ENCODE measurements around the gene PIEZO1. TPM values are rescaled to one million over a fixed set of nuclear protein-coding genes. Genes with fewer than 3 reads are reported as not detected.

PIEZO1 gene
- total RNA-seq, 1 experiment from 2014 or later: 138 TPM

DNA sequence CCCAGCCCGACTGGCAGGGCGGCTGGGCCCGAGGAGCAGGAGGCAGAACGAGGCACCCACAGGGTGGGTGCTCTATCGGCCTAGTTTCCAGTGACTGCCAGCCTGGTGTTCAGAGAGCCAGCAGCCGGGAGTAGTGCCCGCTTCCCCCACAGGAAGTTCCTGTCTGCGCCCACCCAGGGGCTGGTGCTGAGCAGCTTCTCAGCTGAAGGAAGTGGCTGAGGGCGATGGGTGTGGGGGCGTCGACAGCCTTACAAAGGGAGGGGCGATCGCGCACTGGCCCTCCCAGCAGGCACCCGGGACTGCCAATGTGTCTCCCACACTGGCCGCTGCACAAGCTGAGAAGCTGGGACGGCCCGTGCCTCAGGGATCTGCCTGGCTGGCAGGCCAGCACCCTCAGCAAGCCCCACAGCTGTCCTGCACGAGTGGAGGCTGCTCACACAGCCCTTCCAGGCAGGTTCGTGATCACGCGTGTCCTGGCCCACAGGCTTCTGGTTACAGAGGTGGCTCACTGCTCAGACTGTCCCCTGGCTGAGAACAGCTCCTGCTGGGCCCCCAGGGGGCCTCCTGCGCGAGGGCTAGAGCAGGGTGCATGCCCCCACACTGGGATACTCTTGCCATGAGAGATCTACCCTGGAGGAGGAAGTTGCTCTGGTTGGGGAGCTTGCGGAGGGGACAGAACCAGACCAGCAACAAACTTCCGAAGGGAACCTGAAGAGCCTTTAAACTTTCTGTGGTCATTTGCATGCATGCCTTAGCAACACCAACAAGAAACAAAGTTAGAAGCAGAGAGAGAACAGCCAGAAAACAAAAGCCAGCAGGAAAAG, 81.3 kb downstream of the PIEZO1 start:
- DNase-seq (ENCODE audit: low read depth): no peak

DNA sequence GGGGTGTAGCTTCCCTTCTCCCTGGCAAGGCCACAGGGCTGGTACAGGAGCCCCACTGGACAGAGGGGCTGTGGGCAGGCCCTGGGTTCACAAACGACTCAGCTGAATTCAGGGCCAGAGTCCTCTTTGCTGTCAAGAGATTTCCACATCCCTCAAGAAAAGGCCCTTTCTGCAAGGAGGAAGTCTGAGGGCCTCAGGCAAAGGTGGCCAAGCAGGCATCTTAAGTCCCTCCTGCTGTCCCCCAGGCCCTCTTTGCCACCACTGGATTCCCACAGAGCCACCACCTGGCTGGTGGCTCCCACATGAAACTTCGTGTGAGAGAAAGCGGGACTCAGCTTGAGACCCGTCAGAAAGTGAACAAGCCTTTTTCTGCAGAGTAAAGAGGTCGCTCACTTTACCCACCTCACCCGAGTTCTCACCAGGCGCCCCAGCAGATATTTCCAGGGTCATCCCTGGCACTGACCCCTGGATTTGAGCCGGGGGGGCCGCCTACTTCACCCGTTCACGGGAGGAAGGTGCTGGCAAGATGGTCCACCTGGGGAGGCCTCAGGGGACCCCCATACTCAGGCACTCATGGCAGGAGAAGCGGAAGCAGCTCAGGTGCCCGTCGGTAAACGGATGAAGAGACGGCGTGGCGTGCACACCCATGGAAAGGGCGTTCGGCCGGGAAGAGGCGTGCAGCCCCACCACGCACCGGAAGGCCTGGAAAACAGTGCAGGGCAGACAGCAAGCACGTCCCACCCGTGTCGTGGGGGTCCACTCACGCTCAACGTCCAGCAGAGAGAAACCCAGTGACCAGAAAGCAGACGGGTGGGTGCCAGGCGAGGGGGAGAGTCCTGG, 82.4 kb downstream of the PIEZO1 start:
- no peak for DNase-seq (ENCODE audit: low read depth)

DNA sequence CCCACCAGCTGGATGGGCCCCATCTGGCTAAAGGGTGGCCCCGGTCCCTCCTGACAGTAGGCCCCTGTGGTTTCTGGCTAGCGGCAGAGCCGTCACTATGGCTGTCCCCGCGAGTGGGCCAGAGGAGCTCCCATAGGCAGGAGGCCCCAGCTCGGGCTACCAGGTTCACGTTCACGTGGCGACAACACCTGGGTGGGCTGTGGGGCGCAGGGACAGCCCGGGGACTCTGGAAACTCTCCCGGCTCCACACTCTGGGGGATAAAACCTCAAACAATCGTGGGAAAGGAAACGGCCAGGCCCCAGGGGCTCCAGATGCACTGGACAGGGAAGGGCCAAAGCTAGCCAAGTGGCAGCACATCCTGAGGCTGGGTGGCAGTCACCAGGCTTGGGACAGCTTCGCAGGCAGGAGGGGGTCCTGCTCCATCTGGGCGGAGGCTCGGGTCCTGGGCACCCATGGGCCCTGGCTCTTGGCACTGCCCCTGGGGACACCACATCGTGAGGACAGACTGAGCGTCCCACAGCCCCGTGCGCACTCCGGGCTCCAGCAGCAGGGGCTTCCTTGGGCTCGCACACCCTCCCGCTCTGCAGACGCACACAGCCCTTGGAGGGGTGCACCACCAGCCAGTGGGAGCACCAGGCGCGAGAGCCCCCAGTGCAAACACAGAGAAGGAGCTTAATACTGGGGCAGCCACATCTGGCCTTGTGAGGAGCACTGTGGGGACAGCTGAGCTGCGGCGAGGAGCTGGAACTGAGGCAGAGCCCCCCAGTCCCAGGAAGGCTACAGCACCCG, 83.2 kb downstream of the PIEZO1 start:
- DNase-seq (ENCODE audit: low read depth): no peak

DNA sequence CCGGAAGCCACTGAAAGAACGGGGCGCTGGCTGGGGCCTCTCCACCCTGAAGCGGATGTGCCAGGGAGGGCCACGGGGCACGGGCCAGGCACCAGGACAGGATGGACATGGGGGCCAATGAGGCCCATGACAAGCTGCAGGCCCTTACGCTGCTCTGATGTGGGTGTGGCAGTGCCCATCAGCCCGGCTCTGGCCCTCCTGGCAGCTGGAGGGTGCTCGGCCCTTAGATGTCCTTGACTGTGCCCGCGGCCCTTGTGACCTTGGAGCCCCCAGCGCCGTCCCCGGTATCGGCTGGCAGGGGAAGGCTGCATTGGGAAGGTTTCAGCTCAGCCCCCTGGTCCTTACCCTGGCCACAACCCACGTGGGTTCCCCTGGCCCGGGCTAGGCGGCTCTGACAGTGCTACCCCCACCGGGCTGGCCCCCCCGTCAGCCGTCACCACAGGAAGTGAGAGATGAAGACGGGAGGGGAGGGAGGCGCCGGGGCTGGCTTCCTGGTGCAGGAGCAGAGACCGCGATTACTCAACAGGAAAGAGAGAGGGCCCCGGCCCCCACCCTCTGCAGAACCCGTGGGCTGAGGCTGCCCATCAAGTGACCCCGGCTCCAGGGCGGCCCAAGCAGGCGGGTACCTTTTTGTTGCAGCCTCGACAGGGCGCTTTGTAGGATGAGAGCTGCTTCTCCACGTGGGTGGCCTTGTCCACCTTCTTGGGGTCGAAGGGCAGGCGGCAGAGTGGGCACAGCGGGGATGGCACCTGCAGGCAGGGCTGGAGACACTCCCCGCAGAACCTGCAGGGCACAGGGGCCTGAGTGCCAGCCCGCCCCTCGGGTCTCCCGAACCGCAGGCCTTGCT, 84.2 kb downstream of the PIEZO1 start:
- peak; percentile 34 for DNase-seq (ENCODE audit: low read depth)

DNA sequence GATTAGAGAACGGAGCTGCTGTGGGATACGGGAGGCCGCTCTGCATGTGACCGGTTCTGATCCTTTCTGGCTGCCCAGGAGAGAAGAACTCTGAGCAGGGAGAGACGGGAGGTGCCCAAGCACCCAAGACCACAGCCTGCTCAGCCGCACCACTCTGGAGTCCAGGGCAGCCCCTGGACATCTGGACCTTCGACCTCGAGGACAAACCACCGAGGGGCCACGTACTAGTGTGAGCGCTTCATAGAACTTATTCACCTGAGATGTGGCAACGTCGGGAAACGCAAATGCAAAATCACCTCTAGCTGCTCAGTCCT, 84.7 kb downstream of the PIEZO1 start:
- DNase-seq (ENCODE audit: low read depth): no peak

DNA sequence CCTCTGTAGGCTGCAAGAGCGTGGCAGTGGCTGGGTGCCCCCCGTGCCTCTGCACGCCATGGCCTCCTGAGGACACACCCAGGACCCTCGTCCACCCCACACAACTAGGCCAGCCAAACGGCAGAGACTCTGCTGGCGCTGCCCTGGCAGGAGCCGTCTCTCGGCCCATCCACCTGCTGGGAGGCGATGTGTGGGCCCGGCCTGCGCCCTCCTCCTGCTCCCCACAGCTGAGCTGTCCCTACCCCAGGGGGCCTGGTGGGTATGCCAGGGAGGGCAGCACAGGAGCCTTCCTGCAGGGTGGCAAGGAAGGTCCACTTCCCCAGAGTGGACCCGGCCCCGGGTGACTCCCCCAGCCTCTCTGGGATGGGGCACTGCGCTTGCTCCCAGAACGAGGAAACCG, 85.8 kb downstream of the PIEZO1 start:
- no peak for DNase-seq (ENCODE audit: low read depth)

DNA sequence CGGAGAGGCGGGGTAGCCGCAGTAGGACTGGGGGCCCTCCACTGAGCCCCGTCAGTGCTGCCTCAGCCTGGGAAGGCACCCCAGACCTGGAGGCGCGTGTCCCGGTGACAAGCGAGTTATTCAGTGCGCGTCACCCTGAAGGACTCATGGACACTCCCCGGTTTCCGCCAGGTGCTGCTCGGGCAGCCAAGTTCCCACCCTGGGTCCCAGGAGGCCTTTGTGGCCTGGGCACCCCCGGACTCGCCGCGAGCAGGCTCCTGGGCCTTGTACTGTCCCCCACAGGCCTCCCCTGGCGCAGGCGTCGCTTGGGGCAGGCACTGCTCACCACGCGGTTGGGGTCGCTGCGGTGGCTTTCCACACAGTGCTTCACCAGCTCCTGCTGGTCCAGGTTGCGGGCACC, 86.4 kb downstream of the PIEZO1 start:
- no peak for DNase-seq (ENCODE audit: low read depth)

DNA sequence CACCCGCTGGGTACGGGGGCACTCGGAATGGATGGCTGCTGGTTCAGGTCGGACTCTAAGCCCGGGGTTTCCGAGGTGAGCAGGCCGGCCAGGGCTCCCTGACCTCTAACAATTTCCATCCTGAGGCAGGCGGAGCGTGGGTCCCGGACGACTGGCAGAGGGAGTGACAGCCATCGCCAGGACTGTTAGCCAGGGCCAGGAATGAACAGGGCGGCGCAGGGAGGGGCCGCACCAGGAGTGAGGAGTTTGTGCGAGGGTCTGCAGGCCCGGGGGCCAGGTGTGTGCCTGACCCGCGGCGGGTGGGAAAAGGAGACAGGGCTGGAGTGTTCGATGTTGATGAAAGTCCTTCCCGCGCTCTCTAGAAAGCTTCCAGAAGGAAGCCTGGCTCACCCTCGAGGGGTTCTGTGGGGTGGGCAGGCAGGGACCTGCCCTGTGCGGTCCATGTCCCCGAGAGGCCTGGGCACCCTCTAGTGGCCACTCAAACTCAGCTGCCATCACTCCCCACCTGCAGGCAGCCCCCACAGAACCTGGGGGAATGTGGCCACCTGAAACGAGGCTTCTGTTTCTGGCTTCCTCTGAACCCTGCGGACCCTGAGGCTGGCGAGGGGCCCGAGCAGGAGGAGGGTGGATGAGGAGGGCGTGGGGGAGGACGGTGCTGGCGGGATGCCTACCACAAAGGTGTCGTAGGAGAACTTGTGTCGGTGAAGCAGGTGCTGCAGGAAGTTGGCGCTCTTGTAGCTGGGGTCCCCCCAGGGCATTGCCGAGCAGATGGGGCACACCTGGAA, 87.0 kb downstream of the PIEZO1 start:
- DNase-seq (ENCODE audit: low read depth): no peak

DNA sequence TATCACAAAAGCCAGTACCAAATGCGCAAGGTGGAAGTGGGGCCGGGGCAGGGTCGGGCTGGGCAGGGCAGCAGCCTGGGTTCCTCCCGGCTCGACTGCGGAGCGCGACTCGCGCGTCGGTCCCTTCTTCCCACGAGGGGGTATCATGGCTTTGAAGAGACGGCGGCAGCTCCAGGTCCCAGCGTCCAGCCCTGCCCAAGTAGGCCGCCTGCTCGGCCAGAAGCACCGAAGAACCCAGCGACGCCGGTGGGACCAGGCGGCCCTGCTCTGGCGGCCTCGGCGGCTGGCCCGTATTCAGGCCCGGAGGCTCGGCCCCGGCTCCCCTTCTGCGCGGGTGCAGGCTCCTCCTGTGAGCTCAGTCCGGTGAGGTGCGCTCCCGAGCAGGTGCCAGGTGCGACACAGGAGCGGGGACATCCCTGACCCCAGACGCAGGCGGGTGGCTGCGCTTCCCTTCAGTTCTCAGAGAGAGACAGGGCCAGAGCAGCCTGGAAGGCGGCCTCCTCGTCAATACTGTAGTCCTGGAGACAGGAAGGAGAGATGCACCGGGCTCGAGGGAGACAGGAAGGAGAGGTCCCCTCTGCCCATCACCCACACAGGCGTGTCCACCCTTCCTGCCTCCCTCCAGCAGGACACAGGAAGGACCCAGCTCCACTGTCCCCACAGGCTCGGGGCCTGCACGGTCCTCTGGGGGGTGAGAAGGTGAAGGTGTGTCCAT, 87.7 kb downstream of the PIEZO1 start:
- no peak for DNase-seq (ENCODE audit: low read depth)

DNA sequence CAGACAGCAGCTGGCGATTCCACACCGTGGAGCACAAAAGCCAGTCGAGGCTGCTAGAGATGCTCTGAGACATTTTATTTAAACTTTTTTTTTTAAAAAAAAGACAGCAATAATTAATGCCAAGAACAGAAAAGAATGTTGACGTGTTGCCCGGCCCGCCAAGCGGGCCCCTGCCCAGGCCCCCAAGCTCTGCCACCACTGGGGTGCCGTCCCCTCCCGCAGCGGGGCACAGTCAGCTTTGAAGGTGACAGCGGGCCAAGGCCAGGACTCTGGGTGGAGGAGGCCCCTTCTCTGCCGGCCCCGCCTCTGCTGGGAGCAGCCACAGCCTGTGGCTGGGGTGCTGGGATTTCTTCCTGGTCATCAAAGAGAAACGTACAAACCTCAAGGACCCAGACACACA, 88.6 kb downstream of the PIEZO1 start:
- no peak for DNase-seq (ENCODE audit: low read depth)

DNA sequence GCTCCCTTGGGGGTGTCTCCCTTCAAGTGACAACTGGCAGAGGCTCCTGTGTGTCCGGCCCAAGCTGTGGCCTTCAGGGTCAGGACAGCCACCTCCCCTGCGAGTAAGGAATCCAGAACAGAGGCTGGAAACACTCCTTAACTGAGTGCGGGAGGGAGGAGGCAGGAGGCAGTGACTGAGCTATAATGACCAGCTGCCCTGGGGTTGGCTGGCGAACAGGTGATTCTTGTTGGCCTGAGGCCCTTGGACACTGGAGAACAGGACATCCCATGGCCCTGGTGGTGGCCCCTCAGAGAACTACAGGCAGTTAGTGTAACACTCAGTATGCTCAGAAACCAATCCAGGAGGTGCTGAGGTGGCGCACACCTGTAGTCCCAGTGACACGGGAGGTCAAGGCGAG, 89.3 kb downstream of the PIEZO1 start:
- no peak for DNase-seq (ENCODE audit: low read depth)

DNA sequence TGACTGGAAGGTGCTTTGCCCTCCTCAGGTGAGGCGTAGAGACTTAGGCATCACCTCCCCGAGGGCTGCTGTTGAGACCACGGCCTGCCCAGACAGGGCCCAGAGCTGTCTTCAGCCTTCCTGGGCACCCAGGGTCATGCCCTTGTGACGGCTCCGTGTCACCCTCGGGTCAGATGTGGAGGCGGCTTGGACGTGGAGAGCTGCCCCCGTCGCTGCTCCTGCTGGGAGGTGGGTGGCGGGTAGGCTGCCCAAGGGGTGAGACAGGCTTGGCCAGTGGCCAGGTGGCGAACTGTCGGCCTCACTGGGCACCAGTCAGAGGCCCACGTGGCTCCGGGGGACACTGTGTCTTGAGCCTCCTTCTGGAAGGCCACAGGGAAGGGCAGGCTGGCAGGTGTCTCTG, 89.8 kb downstream of the PIEZO1 start:
- DNase-seq (ENCODE audit: low read depth): no peak

DNA sequence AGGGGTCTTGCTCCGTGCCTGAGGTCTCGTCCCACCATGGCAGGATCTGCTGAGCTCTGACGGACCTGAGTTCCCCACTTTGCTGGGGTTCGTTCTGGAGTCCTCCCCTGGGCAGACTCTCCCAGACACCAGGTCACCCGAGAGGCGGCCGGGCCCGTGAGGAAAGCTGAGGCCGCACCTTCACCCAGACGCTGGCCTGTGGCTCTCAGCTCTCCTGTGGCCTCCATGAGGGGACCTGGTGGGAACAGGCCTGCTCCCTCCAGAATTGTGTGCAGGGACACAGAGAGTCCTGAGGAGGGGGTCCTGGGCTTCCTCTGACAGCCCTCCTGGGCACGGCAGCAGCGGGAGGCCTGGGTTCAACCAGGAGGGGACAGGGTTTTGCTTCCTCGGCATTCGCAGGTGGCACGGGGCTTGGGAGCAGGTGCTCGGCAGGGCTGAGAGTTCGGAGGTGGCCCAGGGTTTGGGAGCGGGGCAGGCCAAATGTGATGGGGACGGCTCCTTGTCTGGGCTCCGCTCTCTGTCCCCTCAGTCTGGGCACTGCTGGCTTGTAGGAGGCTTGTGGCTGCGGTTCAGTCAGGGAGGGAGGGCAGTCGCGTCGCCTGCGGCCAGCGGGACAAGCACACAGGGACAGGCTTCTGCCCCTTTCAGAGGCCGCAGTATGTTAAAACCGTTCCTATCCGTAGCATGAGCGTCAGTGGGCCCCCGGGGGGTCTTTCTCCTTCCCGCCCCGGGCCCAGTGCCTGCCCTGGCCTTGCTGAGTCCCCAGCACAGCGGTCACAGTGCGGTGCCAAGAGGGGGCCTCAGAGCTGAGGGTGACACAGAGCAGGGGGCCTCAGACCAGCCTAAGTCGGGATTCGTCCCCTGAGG, 90.6 kb downstream of the PIEZO1 start:
- DNase-seq (ENCODE audit: low read depth): no peak

DNA sequence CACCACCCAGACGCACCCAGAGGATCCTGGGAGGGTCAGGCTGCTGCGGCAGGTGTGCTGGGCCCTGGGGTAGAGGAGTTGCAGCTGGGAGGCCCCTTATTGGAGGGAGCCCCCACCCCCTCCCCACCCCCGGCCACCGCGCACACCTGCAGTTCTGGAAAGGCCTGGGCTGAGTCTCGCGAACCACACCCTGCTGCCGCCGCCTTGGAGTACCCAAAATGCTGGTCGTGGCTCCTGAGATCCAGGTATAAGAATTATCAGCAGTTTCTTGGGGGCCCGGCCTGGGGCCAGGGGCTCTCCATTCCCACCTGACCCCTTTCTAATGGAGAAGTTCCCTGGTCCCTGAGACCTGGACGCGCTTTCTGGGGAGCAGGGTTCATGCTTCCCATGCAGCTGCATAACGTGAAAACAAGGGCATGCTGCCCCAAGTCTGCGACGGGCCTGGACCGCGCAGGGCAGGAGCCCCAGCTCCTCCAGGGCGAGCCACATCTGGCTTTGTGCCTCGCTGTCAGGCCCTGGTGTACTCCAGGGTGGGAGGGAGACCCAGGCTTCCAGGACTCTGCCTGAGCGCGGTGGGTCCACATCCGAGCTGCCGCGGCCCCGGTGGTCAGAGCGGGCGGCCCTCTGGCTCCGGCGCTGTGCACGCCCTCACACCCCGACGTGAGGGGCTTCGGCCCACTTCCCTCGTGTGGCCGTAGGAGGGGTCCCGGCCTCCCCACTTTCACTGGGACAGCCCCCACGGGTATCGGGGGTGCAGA, 91.4 kb downstream of the PIEZO1 start:
- DNase-seq (ENCODE audit: low read depth): no peak

DNA sequence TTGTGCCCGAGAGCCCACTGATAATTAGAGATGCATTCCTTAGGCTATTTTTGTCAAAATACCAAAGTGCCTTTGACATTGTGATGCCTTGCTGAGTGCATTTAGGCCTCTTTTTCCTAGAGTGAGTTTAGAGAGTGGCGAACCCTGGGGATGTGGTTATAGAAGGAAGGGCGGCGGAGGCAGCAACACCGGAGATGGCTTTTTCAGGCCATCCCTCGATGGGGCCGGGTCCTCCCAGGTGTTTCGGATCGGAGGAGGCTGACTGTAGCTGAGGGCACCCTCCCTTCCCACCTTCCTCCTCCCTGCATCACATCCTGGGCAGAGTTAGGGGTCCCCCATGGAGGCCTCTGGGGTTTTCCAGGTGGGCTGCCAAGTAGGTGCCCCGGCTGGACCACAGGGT, 92.2 kb downstream of the PIEZO1 start:
- no peak for DNase-seq (ENCODE audit: low read depth)

DNA sequence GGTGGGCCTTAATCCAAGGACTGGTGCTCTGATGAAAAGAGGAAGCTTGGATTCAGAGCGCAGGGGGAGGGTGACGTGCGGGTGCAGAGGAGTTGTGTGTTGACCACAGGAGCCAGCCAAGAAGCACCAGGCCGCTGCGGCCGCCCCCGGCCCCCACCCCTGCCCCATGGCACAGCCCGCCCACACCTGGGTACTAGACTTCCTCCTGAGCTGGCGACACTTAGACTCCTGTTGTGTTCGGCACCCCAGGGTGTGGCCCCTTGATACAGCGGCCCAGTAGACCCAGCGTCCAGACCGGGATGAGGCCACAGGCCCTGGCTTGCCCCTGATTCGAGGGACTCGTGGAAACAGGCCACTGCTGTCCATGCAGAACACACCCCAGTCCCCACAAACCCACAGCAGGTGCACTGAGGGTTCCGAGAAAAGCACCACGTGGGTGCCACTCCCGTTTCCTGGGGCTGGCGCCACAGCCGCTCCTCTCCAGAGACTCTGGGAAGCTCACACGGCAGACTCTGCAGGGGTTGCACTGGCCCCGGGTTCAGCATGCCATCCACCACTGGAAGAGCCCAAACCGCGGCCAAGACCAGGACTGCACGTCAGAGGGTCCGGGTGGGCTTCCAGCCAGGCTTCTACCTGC, 93.0 kb downstream of the PIEZO1 start:
- no peak for DNase-seq (ENCODE audit: low read depth)

DNA sequence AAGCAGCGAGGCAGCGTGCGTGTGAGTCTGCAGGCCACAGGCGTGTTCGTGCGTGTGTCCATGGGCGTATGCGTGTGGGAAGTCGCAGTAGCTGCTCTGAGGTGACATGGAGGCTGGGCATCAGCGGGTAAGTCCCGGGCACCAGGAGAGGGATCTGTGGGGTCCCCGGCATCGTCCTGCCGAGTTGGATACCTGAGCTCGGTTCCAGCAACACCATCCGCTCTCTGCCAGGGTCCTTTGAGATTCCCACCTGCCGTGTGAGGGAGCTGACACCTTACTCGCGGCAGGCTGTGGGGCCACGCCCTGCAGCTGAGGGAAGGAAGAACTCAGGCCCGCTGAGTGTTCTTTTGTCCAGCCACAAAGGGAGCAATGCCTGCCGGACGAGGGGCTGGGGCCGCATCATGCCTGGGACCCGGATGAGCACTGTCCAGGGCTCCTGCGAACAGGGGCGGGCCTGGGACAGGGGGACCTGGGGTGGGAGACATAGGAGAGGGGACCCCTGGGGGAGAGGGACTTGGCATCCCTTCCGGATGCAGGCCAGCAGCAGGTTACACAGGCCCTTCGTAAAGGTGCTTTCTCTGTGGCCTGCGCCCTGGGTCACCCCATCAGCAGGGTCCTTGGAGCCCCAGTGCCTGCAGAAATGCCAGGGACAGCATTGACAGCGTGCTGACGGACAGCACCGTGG, 93.7 kb downstream of the PIEZO1 start:
- no peak for DNase-seq (ENCODE audit: low read depth)

All from LHCN-M2 (cell line).